GM06990 (cell line): ENCODE measurements around the gene CFP.

ENCODE experiments used
- DNase-seq: peaks from one replicate; pipeline ENCODE4 v3.0.0-alpha.2; 2011; ENCODE audit not compliant: insufficient read length; ENCODE audit errors: extremely low read depth
- H3K27me3 ChIP-seq: replicated peaks from 2 replicates; pipeline ENCODE4 v1.6.0; 2011; ENCODE audit warnings: low read length; ENCODE audit not compliant: control insufficient read depth, insufficient read depth
- H3K36me3 ChIP-seq: 2 replicates; pipeline ENCODE4 v1.5.1; 2011; ENCODE audit warnings: low read length; ENCODE audit not compliant: control insufficient read depth, insufficient read depth
- H3K4me3 ChIP-seq: replicated peaks from 2 replicates; pipeline ENCODE4 v1.5.1; 2011; ENCODE audit warnings: low read depth, mild to moderate bottlenecking, control low read depth, low read length
- TF ChIP-seq, protein P1 (sequence below): IDR thresholded peaks from 2 replicates; pipeline ENCODE4 v1.5.1; 2011; ENCODE audit warnings: low read length, control low read depth, mild to moderate bottlenecking, inconsistent platforms; ENCODE audit not compliant: insufficient read depth, poor library complexity, severe bottlenecking

CFP gene

GRCh38 chrX:47587091-47587891 lies 42.4 kb downstream of the CFP start:
- Histone ChIP-seq H3K27me3 (no peaks in the 10 kb centered on the region; the same call in 1 of the 2 replicates), H3K4me3 (no peak overlapping the region), H3K36me3 (peaks cover 2% of the 10 kb centered on the region; the same call in 1 of the 2 replicates)
- DNase-seq = no peak
- TF ChIP-seq, protein P1, sequence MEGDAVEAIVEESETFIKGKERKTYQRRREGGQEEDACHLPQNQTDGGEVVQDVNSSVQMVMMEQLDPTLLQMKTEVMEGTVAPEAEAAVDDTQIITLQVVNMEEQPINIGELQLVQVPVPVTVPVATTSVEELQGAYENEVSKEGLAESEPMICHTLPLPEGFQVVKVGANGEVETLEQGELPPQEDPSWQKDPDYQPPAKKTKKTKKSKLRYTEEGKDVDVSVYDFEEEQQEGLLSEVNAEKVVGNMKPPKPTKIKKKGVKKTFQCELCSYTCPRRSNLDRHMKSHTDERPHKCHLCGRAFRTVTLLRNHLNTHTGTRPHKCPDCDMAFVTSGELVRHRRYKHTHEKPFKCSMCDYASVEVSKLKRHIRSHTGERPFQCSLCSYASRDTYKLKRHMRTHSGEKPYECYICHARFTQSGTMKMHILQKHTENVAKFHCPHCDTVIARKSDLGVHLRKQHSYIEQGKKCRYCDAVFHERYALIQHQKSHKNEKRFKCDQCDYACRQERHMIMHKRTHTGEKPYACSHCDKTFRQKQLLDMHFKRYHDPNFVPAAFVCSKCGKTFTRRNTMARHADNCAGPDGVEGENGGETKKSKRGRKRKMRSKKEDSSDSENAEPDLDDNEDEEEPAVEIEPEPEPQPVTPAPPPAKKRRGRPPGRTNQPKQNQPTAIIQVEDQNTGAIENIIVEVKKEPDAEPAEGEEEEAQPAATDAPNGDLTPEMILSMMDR = no peak

GRCh38 chrX:47586043-47586787 lies 43.5 kb downstream of the CFP start:
- Histone ChIP-seq H3K4me3 (no peak overlapping the region), H3K36me3 (peaks cover 2% of the 10 kb centered on the region; the same call in 1 of the 2 replicates), H3K27me3 (no peaks in the 10 kb centered on the region; the same call in 1 of the 2 replicates)
- TF ChIP-seq, protein P1 = no peak
- no peak for DNase-seq

GRCh38 chrX:47585273-47585672 lies 44.5 kb downstream of the CFP start:
- no peak for DNase-seq

DNA sequence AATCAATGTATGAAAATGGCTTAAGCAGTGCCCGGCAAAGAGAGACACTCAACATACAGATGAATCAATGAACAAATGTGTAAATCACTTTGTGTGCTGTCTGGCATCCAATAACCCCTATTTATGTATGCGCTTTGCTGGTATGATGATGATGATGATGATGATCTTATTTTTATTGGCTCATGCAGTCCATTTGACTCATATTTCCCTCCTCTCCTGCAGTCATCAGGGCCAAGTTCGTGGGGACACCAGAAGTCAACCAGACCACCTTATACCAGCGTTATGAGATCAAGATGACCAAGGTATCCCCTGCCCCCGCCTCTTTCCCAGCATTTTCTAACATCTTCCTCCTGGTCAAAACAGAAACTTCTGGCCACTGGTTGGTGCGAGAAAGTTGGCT lies 45.0 kb downstream of the CFP start:
- TF ChIP-seq, protein P1 = no peak
- no peak for DNase-seq

More at GRCh38 chrX:47585273-47585672, 44.5 kb downstream of the CFP start:
- no peaks in the 10 kb centered on the region; the same call in 1 of the 2 replicates for H3K27me3 ChIP-seq
- H3K4me3 ChIP-seq = no peak overlapping the region
- TF ChIP-seq, protein P1 = no peak
- H3K36me3 ChIP-seq = peaks cover 2% of the 10 kb centered on the region; the same call in 1 of the 2 replicates

DNA sequence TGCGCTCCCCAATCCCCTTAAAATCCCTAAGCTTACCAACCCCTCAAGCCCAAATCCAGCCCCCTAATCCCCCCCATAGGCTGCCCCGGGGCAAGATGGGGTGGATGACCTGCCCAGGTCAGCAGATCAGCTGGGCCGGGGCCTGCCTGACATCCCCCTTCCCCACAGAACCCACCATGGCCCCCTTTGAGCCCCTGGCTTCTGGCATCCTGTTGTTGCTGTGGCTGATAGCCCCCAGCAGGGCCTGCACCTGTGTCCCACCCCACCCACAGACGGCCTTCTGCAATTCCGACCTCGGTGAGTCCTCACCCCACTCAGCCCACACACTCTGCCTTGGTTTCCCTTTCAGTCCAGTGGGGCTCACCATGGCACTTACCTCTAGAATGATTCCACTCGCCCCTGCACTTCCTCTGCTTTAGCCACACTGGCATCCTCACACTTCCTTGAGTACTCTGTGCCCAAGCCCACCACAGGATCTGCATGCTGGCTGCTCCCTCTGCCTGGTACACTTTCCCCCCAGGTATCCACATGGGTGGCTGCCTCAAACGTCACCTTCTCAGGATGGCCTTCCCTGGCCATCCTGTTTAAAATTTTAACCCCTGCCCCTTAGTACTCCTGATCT lies 46.4 kb downstream of the CFP start:
- H3K4me3 ChIP-seq = peak overlapping the region; percentile 63
- DNase-seq = no peak
- TF ChIP-seq, protein P1 = no peak
- no peaks in the 10 kb centered on the region; the same call in 1 of the 2 replicates for H3K27me3 ChIP-seq
- peaks cover 2% of the 10 kb centered on the region; the same call in 1 of the 2 replicates for H3K36me3 ChIP-seq

More for the DNA sequence above, 45.0 kb downstream of the CFP start:
- Histone ChIP-seq H3K4me3 (no peak overlapping the region), H3K36me3 (peaks cover 2% of the 10 kb centered on the region; the same call in 1 of the 2 replicates), H3K27me3 (no peaks in the 10 kb centered on the region; the same call in 1 of the 2 replicates)
